Prostate gland (tissue), 2 donors: ENCODE results near the gene AWAT1. TPM values are rescaled to one million over a fixed set of nuclear protein-coding genes. Genes with fewer than 3 reads are reported as not detected.

Experiments used
- DNase-seq: peaks from one replicate; pipeline ENCODE4 v3.0.0-alpha.2; 2019; ENCODE audit warnings: low spot score
- H3K27ac ChIP-seq, 2 donors: fragments of 200-600 bp; sonication (generic); 2 replicates each; pipeline ENCODE4 v1.5.1; 2017 to 2019
- H3K27me3 ChIP-seq: fragments of 200-600 bp; sonication (generic); replicated peaks from 2 replicates; pipeline ENCODE4 v1.5.1; 2019; ENCODE audit not compliant: insufficient read depth
- H3K36me3 ChIP-seq, 2 donors: fragments of 200-600 bp; sonication (generic); 1 replicate in 1 of 2; 2 replicates in 1 of 2; pipeline versions ENCODE4 v1.5.1 to v1.8.1; 2017 to 2019
- H3K4me1 ChIP-seq: fragments of 200-600 bp; sonication (generic); replicated peaks from 2 replicates; pipeline ENCODE4 v1.5.1; 2019
- H3K4me3 ChIP-seq, 2 donors: fragments of 200-600 bp; sonication (generic); 2 replicates each; pipeline ENCODE4 v1.5.1; 2017 to 2019
- H3K9me3 ChIP-seq: fragments of 200-600 bp; sonication (generic); 2 replicates; pipeline ENCODE4 v1.5.1; 2017
- POLR2A ChIP-seq: fragments of 450-650 bp; IDR thresholded peaks from one replicate; pipeline ENCODE4 v1.6.1; 2016; ENCODE audit warnings: antibody characterized with exemption, mild to moderate bottlenecking
- POLR2AphosphoS5 ChIP-seq: sonication (generic); formaldehyde crosslinking; IDR thresholded peaks from one replicate; pipeline ENCODE4 v1.6.1; 2017; ENCODE audit warnings: antibody characterized with exemption
- WGBS: methylation state at CpG from one replicate; pipeline ENCODE4 v1.1.5; 2018; 5-methylcytosine and 5-hydroxymethylcytosine counted together
- intact Hi-C: fragments of 100-400 bp; cut with DNase I; formaldehyde crosslinking; loops from one replicate; pipeline ENCODE4 v1.14.2; 2022
- total RNA-seq, 2 donors: library from RNA; depleted of rRNA; stranded (reverse); fragments of >200 nt; gene quantifications; one replicate each; pipeline ENCODE4 v1.1.0, GENCODE V29; 2016
- TF ChIP-seq, protein P1 (sequence below), 4 experiments: fragments of 200-600 bp in 2 of 4; fragments of 450-650 bp in 2 of 4; sonication (generic) in 2 of 4; IDR thresholded peaks; 1 replicate in 3 of 4; 2 replicates in 1 of 4; pipeline ENCODE4 v1.5.1; 2016 to 2019; ENCODE audit warnings: antibody characterized with exemption in 4 of 4, mild to moderate bottlenecking in 2 of 4, moderate library complexity in 2 of 4

AWAT1 gene
- total RNA-seq, 2 donors from 2014 or later: not detected

DNA sequence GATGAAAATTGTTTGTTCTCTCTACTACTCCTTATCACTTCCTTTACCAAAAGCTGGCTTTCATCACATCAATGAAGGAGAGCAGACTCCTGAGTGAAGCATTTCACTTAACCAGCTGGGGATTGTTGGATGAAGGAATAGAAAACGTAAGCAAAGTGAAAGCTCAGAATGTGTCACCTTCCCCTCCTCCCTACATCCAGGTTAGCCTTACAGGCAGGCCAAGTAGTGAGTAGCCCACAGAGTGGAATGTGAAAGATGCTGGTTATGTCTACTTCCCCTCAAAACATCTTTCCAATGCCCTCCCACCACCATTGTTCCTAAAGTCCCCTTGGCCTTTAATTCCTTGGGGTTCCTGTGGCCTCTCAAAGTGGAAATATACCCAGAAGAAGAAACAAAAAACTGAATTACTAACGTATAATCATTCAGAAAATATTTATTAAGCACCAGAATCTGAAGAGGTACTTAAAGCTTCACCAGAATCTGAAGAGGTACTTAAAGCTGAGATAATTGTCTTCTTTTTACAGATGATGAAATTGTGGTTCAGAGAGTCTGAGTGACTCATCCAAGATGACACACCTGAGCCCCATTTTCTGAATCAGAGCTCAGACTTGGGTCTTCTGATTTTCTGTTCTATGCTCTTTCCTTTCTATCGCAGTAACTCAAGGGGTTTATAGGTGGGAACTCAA, 19.1 kb downstream of the AWAT1 start:
- 86% methylated on average over 3 of the region's 3 CpGs for WGBS
- no peaks in the 10 kb centered on the region for H3K9me3 ChIP-seq
- H3K27me3 ChIP-seq: no peaks in the 10 kb centered on the region
- H3K27ac ChIP-seq: no peak overlapping the region
- H3K4me3 ChIP-seq: no peak overlapping the region
- no peaks in the 10 kb centered on the region for H3K4me1 ChIP-seq
- H3K36me3 ChIP-seq: no peaks in the 10 kb centered on the region
- no peak for TF ChIP-seq POLR2AphosphoS5
- TF ChIP-seq POLR2A: no peak
- TF ChIP-seq, protein P1, sequence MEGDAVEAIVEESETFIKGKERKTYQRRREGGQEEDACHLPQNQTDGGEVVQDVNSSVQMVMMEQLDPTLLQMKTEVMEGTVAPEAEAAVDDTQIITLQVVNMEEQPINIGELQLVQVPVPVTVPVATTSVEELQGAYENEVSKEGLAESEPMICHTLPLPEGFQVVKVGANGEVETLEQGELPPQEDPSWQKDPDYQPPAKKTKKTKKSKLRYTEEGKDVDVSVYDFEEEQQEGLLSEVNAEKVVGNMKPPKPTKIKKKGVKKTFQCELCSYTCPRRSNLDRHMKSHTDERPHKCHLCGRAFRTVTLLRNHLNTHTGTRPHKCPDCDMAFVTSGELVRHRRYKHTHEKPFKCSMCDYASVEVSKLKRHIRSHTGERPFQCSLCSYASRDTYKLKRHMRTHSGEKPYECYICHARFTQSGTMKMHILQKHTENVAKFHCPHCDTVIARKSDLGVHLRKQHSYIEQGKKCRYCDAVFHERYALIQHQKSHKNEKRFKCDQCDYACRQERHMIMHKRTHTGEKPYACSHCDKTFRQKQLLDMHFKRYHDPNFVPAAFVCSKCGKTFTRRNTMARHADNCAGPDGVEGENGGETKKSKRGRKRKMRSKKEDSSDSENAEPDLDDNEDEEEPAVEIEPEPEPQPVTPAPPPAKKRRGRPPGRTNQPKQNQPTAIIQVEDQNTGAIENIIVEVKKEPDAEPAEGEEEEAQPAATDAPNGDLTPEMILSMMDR (IDR thresholded peaks at IDR 0.05): no peak
- intact Hi-C loops: no loop called here
- no peak for DNase-seq

DNA sequence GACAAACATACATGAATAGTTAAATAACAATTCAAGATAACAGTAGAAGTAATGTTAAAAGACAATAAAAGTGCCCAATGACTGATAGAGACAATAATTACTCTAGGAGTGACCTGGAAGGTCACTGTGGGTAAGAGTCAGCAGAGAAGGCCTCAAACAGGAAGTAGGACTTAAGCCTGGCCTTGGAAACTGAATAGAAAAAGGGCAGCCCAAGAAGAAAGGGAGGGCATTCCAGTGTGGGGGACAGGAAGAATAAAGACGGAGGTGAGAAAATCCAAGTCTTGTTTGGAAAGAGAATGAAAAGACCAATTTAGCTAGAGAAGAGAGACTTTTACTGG, 19.6 kb downstream of the AWAT1 start:
- H3K4me1 ChIP-seq: no peaks in the 10 kb centered on the region
- no peaks in the 10 kb centered on the region for H3K9me3 ChIP-seq
- DNase-seq: no peak
- H3K4me3 ChIP-seq: no peak overlapping the region
- TF ChIP-seq, protein P1 (IDR thresholded peaks at IDR 0.05): no peak
- TF ChIP-seq POLR2AphosphoS5 (no peak), POLR2A (no peak)
- no peaks in the 10 kb centered on the region for H3K36me3 ChIP-seq
- no peaks in the 10 kb centered on the region for H3K27me3 ChIP-seq
- no peak overlapping the region for H3K27ac ChIP-seq
- intact Hi-C loops: no loop called here
- WGBS: 83% methylated on average over 1 of the region's 1 CpG

DNA sequence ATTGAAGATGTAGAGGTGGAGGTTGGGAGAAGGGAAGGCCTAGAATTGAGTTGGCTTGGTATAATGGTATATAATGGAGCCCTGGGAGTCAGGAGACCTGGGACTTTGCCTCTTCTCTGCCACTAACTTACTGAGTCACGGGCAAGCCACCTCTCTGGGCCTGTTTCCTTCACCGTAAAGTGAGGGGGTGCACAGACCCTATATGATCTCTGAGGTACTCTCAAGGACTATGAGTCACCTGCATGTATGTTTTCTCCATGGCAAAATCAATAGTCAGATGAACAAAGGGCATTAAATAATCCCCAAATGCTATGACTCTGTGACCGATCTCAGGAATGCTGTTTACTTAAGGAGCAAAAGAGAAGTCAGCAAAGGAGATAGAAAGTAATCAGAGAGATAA, 20.5 kb downstream of the AWAT1 start:
- no peaks in the 10 kb centered on the region for H3K36me3 ChIP-seq
- H3K4me1 ChIP-seq: no peaks in the 10 kb centered on the region
- WGBS: 90% methylated on average over 3 of the region's 3 CpGs
- intact Hi-C loops: no loop called here
- no peaks in the 10 kb centered on the region for H3K9me3 ChIP-seq
- no peak overlapping the region for H3K4me3 ChIP-seq
- TF ChIP-seq POLR2AphosphoS5 (no peak), POLR2A (no peak)
- TF ChIP-seq, protein P1 (IDR thresholded peaks at IDR 0.05): no peak
- DNase-seq: no peak
- no peak overlapping the region for H3K27ac ChIP-seq
- no peaks in the 10 kb centered on the region for H3K27me3 ChIP-seq

DNA sequence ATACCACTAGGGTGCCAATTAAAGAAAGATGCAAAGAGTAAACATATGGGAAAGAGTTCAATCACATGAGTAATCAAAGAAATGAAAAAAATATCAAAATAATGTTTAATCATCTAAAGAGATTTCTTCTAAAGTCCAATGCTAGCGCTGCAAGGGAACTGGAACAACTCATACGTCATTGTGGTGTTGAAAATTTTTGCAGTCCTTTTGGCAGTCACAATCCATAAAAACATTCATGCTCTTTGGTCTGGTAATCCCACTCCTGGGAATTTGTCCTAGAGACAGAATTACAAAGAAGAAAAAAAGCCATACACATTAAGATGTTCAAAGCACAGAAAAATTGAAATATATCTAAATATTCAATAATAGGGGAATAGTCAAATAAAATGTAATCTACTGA, 21.0 kb downstream of the AWAT1 start:
- TF ChIP-seq, protein P1 (IDR thresholded peaks at IDR 0.05): no peak
- no peak for TF ChIP-seq POLR2A
- Histone ChIP-seq H3K4me3 (no peak overlapping the region), H3K36me3 (no peaks in the 10 kb centered on the region), H3K27me3 (no peaks in the 10 kb centered on the region), H3K4me1 (no peaks in the 10 kb centered on the region), H3K9me3 (no peaks in the 10 kb centered on the region), H3K27ac (no peak overlapping the region)
- WGBS: 93% methylated on average over 2 of the region's 2 CpGs
- intact Hi-C loops: no loop called here
- no peak for DNase-seq
